K562 treated with DMSO at 1 percent for 4 hours (cell line): ENCODE data around the gene MSX1. TPM values are rescaled to one million over a fixed set of nuclear protein-coding genes. Genes with fewer than 3 reads are reported as not detected.

Experiments
- total RNA-seq: library from RNA; unstranded; fragments of 300-600 nt; gene quantifications from 2 replicates; pipeline ENCODE4 v1.2.3, GENCODE V29; 2022; ENCODE audit not compliant: insufficient read depth

MSX1 gene
- 9.8 and 10.7 TPM in 2 replicates for total RNA-seq

DNA sequence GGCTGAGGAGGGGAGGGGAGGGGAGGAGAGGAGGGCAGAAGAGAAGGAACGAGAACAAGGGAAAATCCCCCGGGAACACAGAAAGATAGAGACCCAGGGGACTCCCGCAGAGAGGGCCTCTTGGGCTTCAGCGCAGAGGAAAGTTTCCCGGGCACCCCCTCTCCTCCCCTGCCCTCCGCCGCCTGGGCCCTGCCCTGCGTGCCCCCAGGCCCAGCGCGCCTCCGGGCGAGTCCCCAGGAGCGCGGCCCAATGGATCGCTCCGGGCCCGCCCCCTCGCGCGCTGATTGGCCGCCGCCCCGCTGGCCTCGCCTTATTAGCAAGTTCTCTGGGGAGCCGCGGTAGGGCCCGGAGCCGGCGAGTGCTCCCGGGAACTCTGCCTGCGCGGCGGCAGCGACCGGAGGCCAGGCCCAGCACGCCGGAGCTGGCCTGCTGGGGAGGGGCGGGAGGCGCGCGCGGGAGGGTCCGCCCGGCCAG lies at the start of gene MSX1:
Gene MSX1 (plus strand): TSS at position 341 of the 474 bp plus-strand sequence. CDS start 235 bp downstream, outside the sequence.

Other genes with a start within 250 kb of the MSX1 start
- not detected in 2 replicates for gene CYTL1, start 159.8 kb downstream of the MSX1 start, total RNA-seq
- gene STK32B, start 191.8 kb downstream of the MSX1 start, total RNA-seq, result 0.44 and 1.1 TPM in 2 replicates